ENCODE measurements around the gene DAZL.
"Not testable (repeated sequence)": the region's sequence is repeated elsewhere in the genome, so short reads cannot be mapped to it uniquely, and the experiment has no call there.

The DAZL gene, protein sequence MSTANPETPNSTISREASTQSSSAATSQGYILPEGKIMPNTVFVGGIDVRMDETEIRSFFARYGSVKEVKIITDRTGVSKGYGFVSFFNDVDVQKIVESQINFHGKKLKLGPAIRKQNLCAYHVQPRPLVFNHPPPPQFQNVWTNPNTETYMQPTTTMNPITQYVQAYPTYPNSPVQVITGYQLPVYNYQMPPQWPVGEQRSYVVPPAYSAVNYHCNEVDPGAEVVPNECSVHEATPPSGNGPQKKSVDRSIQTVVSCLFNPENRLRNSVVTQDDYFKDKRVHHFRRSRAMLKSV

DNA sequence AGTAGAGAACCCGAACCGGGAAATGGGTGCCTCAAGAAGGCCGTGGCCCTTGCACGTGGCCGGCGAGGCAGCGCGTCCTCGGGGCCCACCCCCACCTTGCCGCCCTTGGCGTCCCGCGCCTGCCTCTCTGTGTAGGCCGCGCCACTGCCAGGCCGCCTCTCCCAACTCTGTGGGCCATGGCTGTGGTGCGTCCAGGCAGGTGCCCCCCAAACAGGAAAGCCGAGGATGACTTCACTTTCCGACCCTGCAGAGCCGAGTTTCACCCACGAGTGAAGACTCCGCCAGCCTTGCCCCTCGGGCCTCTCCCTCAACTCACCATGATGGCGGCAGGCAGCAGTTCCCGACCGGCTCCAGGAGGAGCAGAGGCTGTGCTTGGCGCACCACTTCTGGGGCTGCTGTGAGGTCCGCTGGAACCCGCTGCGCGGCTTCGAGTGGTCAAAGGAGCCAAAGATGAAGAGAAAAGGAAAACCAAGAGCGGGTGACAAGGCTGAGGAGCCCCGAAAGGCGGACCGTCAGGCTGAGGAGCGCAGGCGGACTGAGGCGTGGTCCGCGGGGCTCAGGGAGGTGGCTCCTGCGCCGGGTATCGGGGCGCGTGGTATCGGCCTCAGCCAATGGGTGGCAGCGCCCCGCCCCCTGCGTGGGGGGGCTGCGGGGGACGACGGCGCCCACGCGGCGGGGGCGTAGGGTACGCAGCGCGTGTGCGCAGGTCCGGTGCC lies at the start of gene DAZL:
DAZL (minus strand) TSS at position 537 of the 716 bp plus-strand sequence; CDS start at position 319, 218 bp downstream.
- DNase-seq = no peak

DNA sequence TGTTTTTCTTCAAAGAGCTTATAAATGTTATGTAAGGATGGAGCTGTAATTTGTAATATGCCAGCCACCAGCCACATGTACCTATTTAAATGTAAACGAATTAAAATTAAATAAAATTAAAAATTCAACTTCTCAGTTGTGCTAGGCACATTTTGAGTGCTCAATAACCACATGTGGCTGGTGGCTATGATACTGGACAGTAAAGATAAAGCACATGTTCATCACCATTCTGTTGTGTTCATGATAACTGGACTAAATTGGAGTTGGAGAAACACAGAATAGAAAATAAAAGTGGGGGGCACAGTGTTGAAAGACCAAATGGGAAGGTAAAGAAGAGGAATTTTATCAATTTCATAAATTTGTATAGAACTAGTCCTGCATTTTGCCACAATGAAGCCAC lies 49.8 kb upstream of the DAZL start:
- no peak for DNase-seq

GRCh38 chr3:16653712-16654111 lies 48.5 kb upstream of the DAZL start:
- DNase-seq = no peak

- no peak for DNase-seq
Measured at GRCh38 chr3:16647668-16648067, 42.4 kb upstream of the DAZL start.

- DNase-seq = no peak
Measured at GRCh38 chr3:16639806-16640205, 34.6 kb upstream of the DAZL start.

GRCh38 chr3:16633948-16634347 lies 28.7 kb upstream of the DAZL start:
- DNase-seq = no peak

- DNase-seq = no peak
Measured at GRCh38 chr3:16632395-16632794, 27.2 kb upstream of the DAZL start.

DNA sequence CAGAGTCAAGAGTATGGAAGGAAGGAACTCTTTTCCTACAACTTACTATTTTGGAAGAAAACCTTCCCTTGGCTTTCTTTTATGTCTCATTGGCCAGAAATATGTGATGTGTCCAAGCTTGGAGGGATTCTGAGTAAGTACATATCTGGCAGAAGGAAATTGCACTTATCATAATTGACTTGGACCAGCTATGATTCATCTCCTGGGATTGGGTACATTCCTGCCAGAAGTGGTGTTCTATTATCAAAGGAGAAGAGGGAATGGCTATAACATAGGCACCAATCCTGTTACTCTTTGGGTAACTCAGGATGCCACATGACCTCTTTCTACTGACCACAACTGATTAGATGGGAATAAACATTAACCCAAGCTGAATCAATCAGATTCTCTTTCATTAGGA lies 13.5 kb upstream of the DAZL start:
- DNase-seq = no peak

DNA sequence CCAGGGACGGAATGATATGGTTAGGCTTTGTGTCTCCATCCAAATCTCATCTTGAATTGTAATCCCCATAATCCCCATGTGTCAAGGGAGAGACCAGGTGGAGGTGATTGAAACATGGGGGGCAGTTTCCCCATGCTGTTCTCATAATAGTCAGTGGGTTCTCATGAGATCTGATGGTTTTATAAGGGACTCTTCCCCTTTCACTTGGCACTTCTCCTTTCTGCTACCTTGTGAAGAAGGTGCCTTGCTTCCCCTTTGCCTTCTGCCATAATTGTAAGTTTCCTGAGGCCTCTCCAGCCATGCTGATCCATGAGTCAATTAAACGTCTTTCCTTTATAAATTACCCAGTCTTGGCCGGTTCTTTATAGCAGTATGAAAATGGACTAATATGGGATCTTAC lies 11.9 kb upstream of the DAZL start:
- not testable (repeated sequence) for DNase-seq

DNA sequence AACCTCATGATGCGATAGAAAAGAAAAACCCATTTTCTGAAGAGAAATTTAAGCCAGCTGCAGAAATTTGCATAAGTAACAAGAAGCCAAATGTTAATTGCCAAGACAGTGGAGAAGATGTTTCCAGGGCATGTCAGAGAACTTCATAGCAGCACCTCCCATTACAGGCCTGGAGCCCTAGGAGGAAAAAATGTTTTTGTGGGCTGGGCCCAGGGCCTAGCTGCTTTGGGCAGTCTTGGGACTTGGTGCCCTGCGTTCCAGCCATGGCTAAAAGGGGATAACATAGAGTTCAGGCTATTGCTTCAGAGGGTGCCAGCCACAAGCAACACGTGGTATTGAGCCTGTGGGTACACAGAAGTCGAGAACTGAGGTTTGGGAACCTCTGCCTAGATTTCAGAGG lies 10.9 kb upstream of the DAZL start:
- no peak for DNase-seq

DNA sequence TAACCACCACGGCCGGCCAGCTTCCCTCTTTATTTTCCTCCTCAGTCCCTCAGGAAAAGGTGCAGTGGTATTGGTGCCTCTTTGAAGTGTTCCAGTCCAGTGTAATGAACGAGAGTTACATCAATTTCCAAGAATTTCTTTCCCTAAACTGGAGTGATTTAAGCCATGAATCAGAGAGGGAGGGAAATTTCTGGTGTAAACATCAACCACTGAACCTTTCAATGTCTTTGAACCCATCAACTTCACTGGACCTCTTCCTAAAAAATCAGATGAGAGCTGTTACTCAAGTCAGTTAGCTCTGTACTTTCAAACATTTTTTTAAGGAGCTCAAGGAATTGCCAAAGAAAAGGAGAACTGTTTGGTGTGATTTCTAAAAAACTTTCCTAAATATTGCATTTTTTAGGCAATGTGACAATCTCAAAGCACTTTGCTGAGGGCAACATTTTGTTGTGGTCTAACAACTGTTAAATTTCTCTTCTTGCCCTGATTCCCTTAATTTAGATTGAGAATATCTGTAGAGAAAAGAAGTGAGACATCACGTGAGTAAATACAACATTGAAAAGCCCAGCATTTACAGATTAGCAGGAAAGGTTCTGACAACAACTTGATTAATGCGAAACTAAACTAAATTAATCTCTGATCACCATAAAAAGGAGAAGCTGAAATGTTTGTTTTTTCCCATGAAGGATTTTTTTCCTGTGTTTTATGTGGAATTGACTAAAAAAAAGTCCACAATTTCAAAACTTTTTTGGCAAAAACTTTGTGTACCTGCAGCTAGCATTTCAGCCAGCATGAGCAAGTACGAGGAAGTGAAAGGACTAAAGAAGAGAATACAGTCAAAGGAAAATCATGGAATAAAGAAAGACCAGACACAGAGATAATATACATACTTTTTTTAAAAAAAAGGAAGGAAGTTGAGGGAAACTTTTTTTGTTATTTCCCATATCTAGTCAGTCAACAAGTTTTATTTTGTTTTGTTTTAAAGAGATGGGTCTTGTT lies 9.1 kb upstream of the DAZL start:
- no peak for DNase-seq

DNA sequence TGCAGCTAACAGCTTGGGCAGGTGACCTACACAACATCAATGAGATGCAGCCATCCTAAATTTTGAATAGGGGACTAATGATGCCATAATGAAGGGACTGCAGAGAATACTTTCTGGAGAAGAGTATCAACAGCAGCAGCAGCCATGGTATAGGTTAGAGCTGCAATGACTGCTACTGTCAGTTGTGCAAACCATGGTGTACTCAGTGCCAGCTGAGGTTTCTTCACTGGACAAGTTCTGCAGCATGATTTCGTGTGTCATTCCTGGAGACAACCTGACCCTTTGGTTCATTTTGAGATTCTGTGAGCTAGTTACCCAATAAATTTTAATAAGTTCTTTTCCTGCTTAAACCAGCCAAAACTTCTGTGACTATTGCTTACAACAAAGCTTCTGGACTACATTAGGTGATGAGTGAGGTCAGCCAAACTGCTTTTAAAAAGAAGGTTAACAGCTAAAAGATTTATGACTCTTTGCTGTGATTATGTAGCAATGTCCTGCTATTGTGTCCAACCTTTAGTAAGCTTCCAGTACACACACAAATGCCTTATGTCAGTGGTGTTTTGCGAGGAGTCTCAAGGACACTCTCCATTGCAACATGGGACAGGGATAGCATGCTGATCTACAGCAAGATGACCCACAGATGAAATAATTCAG lies 4.8 kb upstream of the DAZL start:
- DNase-seq = no peak

DNA sequence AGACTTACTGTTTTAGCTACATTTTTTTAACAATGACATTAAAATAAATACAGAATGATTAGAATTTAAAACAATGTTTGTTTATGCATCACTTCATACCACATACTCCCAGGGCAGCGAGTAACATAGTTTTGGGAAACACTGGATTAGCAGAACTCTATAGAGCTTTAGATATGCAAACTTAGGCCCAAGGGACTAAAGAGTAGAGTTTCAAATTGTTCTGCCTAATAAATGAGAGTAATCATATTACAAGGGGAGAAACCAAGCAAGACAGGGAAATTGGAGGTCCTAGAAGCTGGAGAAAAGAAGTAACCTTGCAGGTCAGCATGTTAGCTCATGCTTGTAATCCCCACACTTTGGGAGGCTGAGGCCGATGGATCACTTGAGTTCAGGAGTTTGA lies 3.6 kb upstream of the DAZL start:
- DNase-seq = no peak

DNA sequence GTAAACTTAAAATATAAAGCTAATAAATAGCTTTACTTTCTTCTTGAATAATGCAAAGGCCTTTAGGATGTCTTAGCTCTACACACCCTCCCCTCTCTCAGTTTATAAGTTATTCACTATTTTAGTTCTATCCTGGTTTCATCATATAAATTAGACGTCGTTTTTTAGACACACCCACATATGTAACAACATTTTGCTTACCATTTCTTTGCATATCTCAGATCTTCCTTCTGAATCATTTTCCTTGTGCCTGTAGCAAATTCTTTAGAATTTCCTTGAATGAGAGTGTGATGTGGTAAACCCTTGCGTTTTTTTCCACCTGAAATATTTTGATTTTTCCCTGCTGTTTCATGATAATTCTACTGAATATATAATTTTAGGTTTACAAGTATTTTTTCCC lies 2.5 kb upstream of the DAZL start:
- DNase-seq = no peak

- DNase-seq = no peak
Measured at GRCh38 chr3:16606398-16606797, 1.2 kb upstream of the DAZL start.

- no peak for DNase-seq
Measured at GRCh38 chr3:16605966-16606365, 743 bp upstream of the DAZL start.

- DNase-seq = no peak
Measured at GRCh38 chr3:16604433-16604832, 790 bp downstream of the DAZL start.

DNA sequence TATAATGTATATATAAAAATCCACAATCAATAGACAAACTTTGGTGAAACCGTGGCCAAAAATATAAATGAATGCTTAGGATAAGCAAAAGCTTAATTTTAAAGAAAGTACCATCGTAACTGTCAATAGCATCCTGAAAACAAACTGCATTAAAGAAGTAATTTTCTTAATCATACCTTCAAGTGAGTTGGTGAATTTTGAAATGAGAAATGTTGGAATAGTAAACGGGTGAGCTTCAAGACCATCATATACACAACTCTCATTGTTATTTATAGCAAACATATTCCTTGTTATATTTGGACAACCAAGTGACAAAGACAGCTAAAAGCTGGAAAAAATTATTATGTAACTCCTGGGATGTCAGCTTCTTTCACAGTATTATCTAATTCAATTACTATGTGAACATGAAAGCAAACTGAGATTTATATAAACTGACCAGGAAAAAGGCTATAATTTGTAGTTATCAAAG lies 3.7 kb downstream of the DAZL start:
- no peak for DNase-seq

- peak; percentile 83 for DNase-seq
Measured at GRCh38 chr3:16600780-16601536, 4.3 kb downstream of the DAZL start.

- no peak for DNase-seq
Measured at GRCh38 chr3:16599694-16600093, 5.5 kb downstream of the DAZL start.

- DNase-seq = no peak
Measured at GRCh38 chr3:16596352-16597032, 8.7 kb downstream of the DAZL start.

All from femur (tissue), 1 donor.